CD4-positive, CD25-positive, alpha-beta regulatory T cell (primary cell): Measurements from ENCODE around the gene CIBAR2. TPM values are rescaled to one million over a fixed set of nuclear protein-coding genes. Genes with fewer than 3 reads are reported as not detected.

Source experiments
- ATAC-seq, 2 donors: fragments of 150-1000 bp; cut with Tn5 transposase; one replicate each; pipeline ENCODE4 v1.10.0; 2021; ENCODE audit warnings: low read depth in 2 of 2, moderate number of reproducible peaks in 2 of 2, moderate library complexity in 1 of 2
- DNase-seq, 3 donors: peaks; one replicate each; pipeline versions ENCODE4 v3.0.0 to v3.0.0-alpha.2; 2012 to 2022; ENCODE audit warnings: mixed read lengths in 1 of 3
- H3K27ac ChIP-seq: one replicate; pipeline ENCODE4 v1.7.0; 2013; ENCODE audit warnings: mild to moderate bottlenecking, low read length; ENCODE audit not compliant: insufficient read depth, poor library complexity, severe bottlenecking
- H3K27me3 ChIP-seq: one replicate; pipeline ENCODE4 v1.7.0; 2013; ENCODE audit warnings: low read length; ENCODE audit not compliant: control insufficient read depth, insufficient read depth
- H3K36me3 ChIP-seq: one replicate; pipeline ENCODE4 v1.7.0; 2013; ENCODE audit warnings: mild to moderate bottlenecking, low read length, moderate library complexity; ENCODE audit not compliant: control insufficient read depth, insufficient read depth
- H3K4me1 ChIP-seq: 2 replicates; pipeline ENCODE4 v1.7.0; 2013; ENCODE audit warnings: mild to moderate bottlenecking, low read length; ENCODE audit not compliant: insufficient read depth, control insufficient read depth, poor library complexity, severe bottlenecking
- H3K4me3 ChIP-seq: one replicate; pipeline ENCODE4 v1.7.0; 2013; ENCODE audit warnings: low read depth, mild to moderate bottlenecking, low read length, moderate library complexity
- H3K9me3 ChIP-seq, 2 experiments: 1 replicate in 1 of 2; 2 replicates in 1 of 2; pipeline ENCODE4 v1.7.0; 2013; ENCODE audit warnings: low read length in 2 of 2, mild to moderate bottlenecking in 1 of 2, moderate library complexity in 1 of 2; ENCODE audit not compliant: control insufficient read depth in 2 of 2
- H3K27ac Mint-ChIP-seq, 3 donors: one replicate each; pipeline ENCODE4 v1.8.0; 2020 to 2022; ENCODE audit warnings: mild to moderate bottlenecking in 3 of 3, mixed read lengths in 3 of 3, moderate library complexity in 2 of 3
- H3K27me3 Mint-ChIP-seq: one replicate; pipeline ENCODE4 v1.8.0; 2022; ENCODE audit warnings: mild to moderate bottlenecking, mixed read lengths
- H3K36me3 Mint-ChIP-seq: one replicate; pipeline ENCODE4 v1.8.0; 2020; ENCODE audit warnings: mixed read lengths
- H3K4me1 Mint-ChIP-seq, 4 donors: one replicate each; pipeline ENCODE4 v1.8.0; 2020 to 2022; ENCODE audit warnings: mixed read lengths in 4 of 4, mild to moderate bottlenecking in 1 of 4
- H3K4me3 Mint-ChIP-seq, 4 donors: one replicate each; pipeline ENCODE4 v1.8.0; 2020 to 2022; ENCODE audit warnings: mild to moderate bottlenecking in 4 of 4, mixed read lengths in 4 of 4, moderate library complexity in 3 of 4
- H3K9me3 Mint-ChIP-seq, 7 donors: one replicate each; pipeline ENCODE4 v1.8.0; 2020 to 2022; ENCODE audit warnings: mixed read lengths in 7 of 7, mild to moderate bottlenecking in 3 of 7, moderate library complexity in 2 of 7
- polyA plus RNA-seq, 4 donors: library from polyadenylated mRNA; unstranded; fragments of 300-500 nt; fragmentation: Illumina TruSeq; gene quantifications; one replicate each; pipeline ENCODE4 v1.2.3, GENCODE V29; 2021
- total RNA-seq: library from RNA; stranded (reverse); gene quantifications from one replicate; pipeline ENCODE4 v1.2.3, GENCODE V29; 2022

Gene CIBAR2
- total and polyA plus RNA-seq, 5 donors from 2014 or later, result not detected

DNA sequence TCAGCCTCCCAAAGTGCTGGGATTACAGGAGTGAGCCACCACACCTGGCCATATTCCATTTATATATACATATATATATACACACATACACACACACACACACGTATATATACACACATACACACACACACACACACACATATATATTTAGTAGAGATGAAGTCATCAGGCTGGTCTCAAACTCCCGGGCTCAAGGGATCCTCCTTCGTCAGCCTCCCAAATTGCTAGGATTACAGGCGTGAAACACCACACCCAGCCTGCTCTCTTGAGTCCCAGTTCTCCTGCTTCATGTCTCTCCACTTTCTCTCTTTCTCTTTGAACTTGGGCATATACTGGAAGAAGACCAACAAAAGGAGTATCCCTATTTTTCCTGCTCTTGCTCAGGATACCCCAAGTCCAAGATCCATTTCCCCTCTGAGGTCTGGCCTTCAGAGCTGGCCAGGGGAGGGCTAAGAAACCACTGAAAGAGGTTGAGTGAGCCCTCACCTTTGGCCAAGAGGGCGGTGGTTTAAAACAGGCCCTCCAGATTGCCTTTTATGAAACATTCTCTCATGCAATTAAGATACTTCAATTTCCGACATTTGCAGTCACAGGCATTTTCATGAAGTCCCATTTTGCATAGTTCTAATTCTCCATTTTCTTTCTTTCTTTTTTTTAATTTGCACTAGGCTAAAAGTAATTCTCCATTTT is 37.9 kb downstream of the CIBAR2 start:
- ATAC-seq (no peak), DNase-seq (no peak)
- Histone ChIP-seq H3K4me1 (no peaks in the 10 kb centered on the region), H3K4me3 (no peak overlapping the region), H3K36me3 (peaks cover 9% of the 10 kb centered on the region), H3K27me3 (no peaks in the 10 kb centered on the region), H3K9me3 (no peaks in the 10 kb centered on the region), H3K27ac (no peak overlapping the region)
- Mint-ChIP-seq H3K4me3 (no peak overlapping the region), H3K27me3 (no peaks in the 10 kb centered on the region), H3K9me3 (peaks cover 0 to 2% (median 0%) of the 10 kb centered on the region in 7 donors), H3K4me1 (no peaks in the 10 kb centered on the region), H3K36me3 (peaks cover 39% of the 10 kb centered on the region), H3K27ac (peak overlapping the region in 1 of 3 donors; percentile 75)

DNA sequence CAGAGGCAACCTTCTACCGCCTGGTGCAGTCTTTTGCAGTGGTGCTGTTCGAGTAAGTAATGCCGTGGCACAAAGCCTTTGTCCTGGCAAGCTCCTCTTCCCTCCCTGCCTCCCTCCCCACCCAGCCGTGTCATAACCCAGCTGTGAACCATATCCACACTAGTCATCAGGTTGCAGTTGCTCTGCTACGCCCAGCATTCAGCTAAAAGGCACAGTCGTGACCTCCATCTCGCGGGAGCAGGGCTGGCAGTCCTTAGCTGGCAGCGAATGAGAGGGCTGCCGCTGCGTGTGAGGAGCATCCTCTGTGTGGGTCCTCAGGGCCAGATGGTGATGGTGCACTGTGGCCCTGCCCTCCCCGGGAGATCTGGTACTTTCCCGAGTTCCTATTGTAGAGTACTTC is 39.3 kb downstream of the CIBAR2 start:
- DNase-seq, result no peak
- no peak overlapping the region for H3K4me3 ChIP-seq
- H3K27ac Mint-ChIP-seq, result no peak overlapping the region
- no peaks in the 10 kb centered on the region for H3K4me1 Mint-ChIP-seq
- no peak for ATAC-seq
- no peak overlapping the region for H3K27ac ChIP-seq
- H3K27me3 ChIP-seq, result no peaks in the 10 kb centered on the region
- H3K36me3 ChIP-seq, result peaks cover 5% of the 10 kb centered on the region
- no peaks in the 10 kb centered on the region for H3K27me3 Mint-ChIP-seq
- no peak overlapping the region for H3K4me3 Mint-ChIP-seq
- peaks cover 0 to 2% (median 0%) of the 10 kb centered on the region in 7 donors for H3K9me3 Mint-ChIP-seq
- no peaks in the 10 kb centered on the region for H3K4me1 ChIP-seq
- peaks cover 30% of the 10 kb centered on the region for H3K36me3 Mint-ChIP-seq
- H3K9me3 ChIP-seq, result no peaks in the 10 kb centered on the region

DNA sequence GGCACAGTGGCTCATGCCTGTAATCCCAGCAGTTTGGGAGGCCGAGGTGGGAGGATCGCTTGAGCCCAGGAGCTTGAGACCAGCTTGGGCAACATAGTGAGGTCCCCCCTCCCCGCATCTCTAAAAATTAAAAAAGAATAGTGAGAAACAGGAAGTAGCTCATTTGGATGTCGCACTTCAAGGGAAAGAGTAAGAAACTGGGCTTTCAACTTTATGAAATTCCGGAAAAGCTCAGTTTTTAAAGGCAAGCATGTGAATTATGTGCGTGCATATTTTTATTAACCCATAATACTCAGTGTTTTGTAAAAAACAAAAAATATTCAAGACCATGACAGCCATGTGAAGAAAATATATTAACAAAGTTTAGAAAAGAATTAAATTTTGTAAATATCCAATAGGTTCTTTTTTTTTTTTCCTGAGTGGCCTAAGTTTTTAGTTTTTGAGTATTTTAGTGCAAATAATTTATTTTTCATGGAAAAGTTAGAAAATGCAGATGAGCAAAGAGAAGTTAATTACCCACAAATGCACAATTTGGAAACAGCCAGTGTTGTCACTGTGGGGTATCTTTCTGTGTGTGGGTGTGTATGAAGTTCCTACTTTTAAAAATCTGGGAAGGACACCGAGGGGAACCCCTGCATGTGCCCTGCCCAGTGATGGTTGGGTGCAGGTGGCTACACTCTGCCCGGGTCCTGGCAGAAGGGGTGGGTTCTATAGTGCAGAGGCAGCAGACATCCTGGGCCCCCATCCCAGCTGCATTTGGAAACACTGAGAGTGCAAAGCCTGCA is 40.0 kb downstream of the CIBAR2 start:
- no peak overlapping the region for H3K27ac ChIP-seq
- H3K4me3 ChIP-seq, result no peak overlapping the region
- no peak overlapping the region for H3K27ac Mint-ChIP-seq
- no peak for ATAC-seq
- H3K27me3 Mint-ChIP-seq, result no peaks in the 10 kb centered on the region
- H3K36me3 ChIP-seq, result peaks cover 5% of the 10 kb centered on the region
- H3K27me3 ChIP-seq, result no peaks in the 10 kb centered on the region
- H3K36me3 Mint-ChIP-seq, result peaks cover 27% of the 10 kb centered on the region
- no peaks in the 10 kb centered on the region for H3K4me1 Mint-ChIP-seq
- no peak for DNase-seq
- H3K4me3 Mint-ChIP-seq, result no peak overlapping the region
- no peaks in the 10 kb centered on the region for H3K9me3 ChIP-seq
- H3K4me1 ChIP-seq, result no peaks in the 10 kb centered on the region
- H3K9me3 Mint-ChIP-seq, result peaks cover 0 to 2% (median 0%) of the 10 kb centered on the region in 7 donors

DNA sequence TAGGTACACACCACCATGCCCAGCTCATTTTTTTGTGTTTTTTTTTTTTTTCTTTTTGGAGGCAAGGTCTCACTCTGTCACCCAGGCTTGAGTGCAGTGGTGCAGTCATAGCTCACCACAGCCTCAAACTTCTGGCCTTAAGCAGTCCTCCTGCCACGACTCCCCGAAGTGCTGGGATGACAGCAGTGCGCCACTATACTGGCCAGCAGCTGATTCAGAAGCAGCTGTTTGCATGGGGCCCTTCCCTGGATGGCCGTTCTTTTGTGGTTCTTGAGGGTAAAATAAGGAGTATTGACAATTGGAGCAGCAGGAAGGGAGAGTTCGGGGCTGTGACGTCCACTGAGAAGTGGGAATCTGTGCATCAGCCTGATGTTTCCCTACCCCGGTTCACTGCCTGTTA is 43.1 kb downstream of the CIBAR2 start:
- H3K27ac Mint-ChIP-seq, result no peak overlapping the region
- no peak for ATAC-seq
- peaks cover 0 to 3% (median 0%) of the 10 kb centered on the region in 4 donors for H3K4me1 Mint-ChIP-seq
- H3K9me3 ChIP-seq, result no peaks in the 10 kb centered on the region
- no peaks in the 10 kb centered on the region for H3K27me3 ChIP-seq
- H3K27me3 Mint-ChIP-seq, result no peaks in the 10 kb centered on the region
- H3K36me3 ChIP-seq, result peaks cover 5% of the 10 kb centered on the region
- no peak overlapping the region for H3K4me3 ChIP-seq
- H3K27ac ChIP-seq, result no peak overlapping the region
- H3K9me3 Mint-ChIP-seq, result no peaks in the 10 kb centered on the region
- DNase-seq, result no peak
- peaks cover 25% of the 10 kb centered on the region for H3K36me3 Mint-ChIP-seq
- no peaks in the 10 kb centered on the region for H3K4me1 ChIP-seq
- no peak overlapping the region for H3K4me3 Mint-ChIP-seq

DNA sequence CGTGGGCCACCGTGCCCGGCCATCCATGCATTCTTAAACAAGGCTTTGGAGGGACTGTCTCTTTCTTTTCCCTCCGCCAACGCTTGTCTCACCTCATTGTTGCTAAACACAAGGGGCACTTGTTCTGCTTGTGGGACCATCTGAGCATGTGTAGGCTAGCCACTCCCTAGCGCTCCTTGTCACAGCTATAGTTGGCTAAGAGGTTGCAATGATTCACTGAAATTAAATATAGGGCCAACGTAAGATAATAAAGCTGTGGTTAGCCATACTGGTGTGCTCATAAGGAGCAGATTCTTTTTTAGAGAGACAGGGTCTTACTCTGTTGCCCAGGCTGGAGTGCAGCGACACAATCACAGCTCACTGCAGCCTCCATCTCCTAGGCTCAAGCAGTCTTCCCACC is 43.5 kb downstream of the CIBAR2 start:
- no peak for ATAC-seq
- H3K36me3 Mint-ChIP-seq, result peaks cover 27% of the 10 kb centered on the region

DNA sequence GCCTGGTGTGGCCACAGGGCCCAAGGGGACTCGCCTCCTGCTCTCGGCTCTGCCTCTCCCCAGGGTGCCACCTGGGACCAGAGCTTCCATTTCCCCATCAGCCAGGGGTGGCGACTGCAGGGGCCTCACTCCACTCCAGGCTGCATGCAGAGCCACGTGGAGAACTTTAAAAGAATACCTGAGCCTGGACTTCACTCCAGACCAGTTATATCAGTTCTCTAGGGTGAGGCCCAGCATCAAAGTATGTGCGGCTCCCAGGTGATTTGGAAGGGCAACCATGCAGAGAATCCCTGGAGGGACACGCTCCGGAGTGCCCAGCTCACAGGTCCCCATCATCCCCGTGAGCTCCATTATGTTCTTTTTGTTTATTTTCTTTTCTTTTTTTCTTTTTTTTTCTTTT is 44.8 kb downstream of the CIBAR2 start:
- no peak for DNase-seq
- Histone ChIP-seq H3K27ac (no peak overlapping the region), H3K4me1 (no peaks in the 10 kb centered on the region), H3K36me3 (peaks cover 5% of the 10 kb centered on the region), H3K9me3 (no peaks in the 10 kb centered on the region), H3K4me3 (no peak overlapping the region), H3K27me3 (no peaks in the 10 kb centered on the region)
- Mint-ChIP-seq H3K27ac (no peak overlapping the region), H3K36me3 (peaks cover 21% of the 10 kb centered on the region), H3K27me3 (no peaks in the 10 kb centered on the region), H3K4me1 (peaks cover 0 to 3% (median 0%) of the 10 kb centered on the region in 4 donors), H3K4me3 (no peak overlapping the region), H3K9me3 (no peaks in the 10 kb centered on the region)
- no peak for ATAC-seq

More for the DNA sequence above, 43.5 kb downstream of the CIBAR2 start:
- no peaks in the 10 kb centered on the region for H3K9me3 ChIP-seq
- no peak for DNase-seq
- no peak overlapping the region for H3K27ac ChIP-seq
- H3K4me1 ChIP-seq, result no peaks in the 10 kb centered on the region
- H3K36me3 ChIP-seq, result peaks cover 5% of the 10 kb centered on the region
- no peaks in the 10 kb centered on the region for H3K27me3 ChIP-seq
- Mint-ChIP-seq H3K27ac (no peak overlapping the region), H3K27me3 (no peaks in the 10 kb centered on the region), H3K4me1 (peaks cover 0 to 3% (median 0%) of the 10 kb centered on the region in 4 donors), H3K9me3 (no peaks in the 10 kb centered on the region), H3K4me3 (no peak overlapping the region)
- no peak overlapping the region for H3K4me3 ChIP-seq

DNA sequence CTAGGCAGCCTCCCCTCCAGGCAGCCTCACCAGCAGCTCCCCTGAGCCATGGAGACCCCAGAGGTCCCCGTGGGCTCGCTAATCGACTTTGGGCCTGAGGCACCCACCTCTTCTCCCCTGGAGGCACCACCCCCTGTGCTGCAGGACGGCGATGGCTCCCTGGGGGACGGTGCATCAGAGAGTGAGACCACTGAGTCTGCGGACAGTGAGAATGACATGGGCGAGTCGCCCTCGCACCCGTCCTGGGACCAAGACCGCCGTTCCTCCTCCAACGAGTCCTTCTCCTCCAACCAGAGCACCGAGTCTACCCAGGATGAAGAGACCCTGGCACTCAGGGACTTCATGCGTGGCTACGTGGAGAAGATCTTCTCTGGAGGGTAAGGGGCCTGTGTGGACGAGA is 45.2 kb downstream of the CIBAR2 start:
- Histone ChIP-seq H3K36me3 (peaks cover 5% of the 10 kb centered on the region), H3K9me3 (no peaks in the 10 kb centered on the region), H3K27me3 (no peaks in the 10 kb centered on the region), H3K4me1 (no peaks in the 10 kb centered on the region), H3K4me3 (no peak overlapping the region), H3K27ac (no peak overlapping the region)
- Mint-ChIP-seq H3K9me3 (no peaks in the 10 kb centered on the region), H3K27me3 (no peaks in the 10 kb centered on the region), H3K4me3 (no peak overlapping the region), H3K4me1 (peaks cover 0 to 3% (median 0%) of the 10 kb centered on the region in 4 donors), H3K27ac (no peak overlapping the region), H3K36me3 (peaks cover 23% of the 10 kb centered on the region)
- no peak for DNase-seq
- ATAC-seq, result no peak
